GM18520 (cell line): ENCODE data around the gene TPSD1.
"Not testable (repeated sequence)": the region's sequence is repeated elsewhere in the genome, so short reads cannot be mapped to it uniquely, and the experiment has no call there.

Experiments used
- ATAC-seq: cut with Tn5 transposase; IDR thresholded peaks from one replicate; pipeline ENCODE4 v1.9.1; 2021; ENCODE audit not compliant: unreplicated experiment

Gene TPSD1

GRCh38 chr16:1240436-1240835, 15.4 kb upstream of the TPSD1 start, which contains the start of gene TPSAB1:
Gene TPSAB1 (plus strand): TSS chr16:1240705. CDS start chr16:1240939, 234 bp downstream.
- ATAC-seq, result not testable (repeated sequence)

DNA sequence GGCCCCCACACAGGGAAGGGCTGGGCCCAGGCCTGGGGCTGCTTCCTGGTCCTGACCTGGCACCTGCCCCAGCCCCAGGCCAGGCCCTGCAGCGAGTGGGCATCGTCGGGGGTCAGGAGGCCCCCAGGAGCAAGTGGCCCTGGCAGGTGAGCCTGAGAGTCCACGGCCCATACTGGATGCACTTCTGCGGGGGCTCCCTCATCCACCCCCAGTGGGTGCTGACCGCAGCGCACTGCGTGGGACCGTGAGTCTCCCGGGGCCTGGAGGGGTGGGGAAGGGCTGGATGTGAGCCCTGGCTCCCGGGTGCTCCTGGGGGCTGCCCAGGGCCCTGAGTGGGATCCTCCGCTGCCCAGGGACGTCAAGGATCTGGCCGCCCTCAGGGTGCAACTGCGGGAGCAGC, 14.8 kb upstream of the TPSD1 start:
- not testable (repeated sequence) for ATAC-seq

DNA sequence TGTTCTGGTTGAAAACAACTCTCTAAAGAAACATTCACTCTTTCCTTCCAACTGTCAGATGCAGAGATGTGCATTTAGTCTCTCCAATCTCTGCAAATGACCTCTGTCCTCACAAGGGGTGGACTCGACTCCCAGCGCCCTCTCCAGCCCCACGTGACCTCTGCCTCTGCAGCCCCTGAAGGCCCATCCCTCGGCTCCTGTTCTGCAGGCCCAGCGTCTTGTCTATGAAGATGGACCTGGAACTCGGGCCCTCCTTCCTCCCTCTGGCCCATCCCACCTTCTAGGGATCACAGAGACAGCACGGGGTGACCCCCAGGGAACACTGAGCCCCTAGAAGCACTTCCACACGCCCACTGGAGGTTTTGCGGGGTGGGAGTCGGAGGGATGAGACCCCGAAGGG, 12.5 kb upstream of the TPSD1 start:
- ATAC-seq, result not testable (repeated sequence)

GRCh38 chr16:1243907-1244850, 11.7 kb upstream of the TPSD1 start:
- ATAC-seq, result not testable (repeated sequence)

- no peak for ATAC-seq
Measured at GRCh38 chr16:1244881-1245280, 11.0 kb upstream of the TPSD1 start.

DNA sequence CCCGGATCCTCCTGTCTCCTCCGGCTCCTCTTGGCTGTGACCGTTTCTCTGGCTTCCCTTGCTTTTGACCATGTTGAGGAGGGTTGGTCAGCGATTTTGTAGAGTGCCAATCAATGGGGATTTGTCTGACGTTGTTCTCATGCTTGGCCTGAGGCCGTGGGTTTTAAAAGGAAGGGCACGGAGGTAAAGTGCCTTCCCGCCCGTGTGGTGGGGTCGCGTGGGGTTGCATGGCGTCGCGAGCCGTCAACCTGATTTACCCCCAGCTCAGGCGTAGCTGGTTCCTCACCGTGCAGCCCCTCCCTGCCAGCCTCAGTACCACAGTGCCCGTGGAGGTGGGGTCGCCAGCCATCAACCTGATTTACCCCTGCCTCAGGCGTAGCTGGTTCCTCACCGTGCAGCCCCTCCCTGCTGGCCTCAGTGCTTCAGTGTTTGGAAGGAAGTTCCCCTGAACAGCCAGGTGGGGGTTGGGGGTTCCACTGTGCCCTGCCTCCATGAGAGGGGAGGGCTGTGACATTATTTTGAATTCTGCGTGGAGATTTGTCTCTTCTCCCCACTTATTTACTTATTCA, 10.3 kb upstream of the TPSD1 start:
- ATAC-seq, result no peak

- ATAC-seq, result not testable (repeated sequence)
Measured at GRCh38 chr16:1247903-1248537, 7.8 kb upstream of the TPSD1 start.

- ATAC-seq, result not testable (repeated sequence)
Measured at GRCh38 chr16:1249031-1249755, 6.7 kb upstream of the TPSD1 start.

- not testable (repeated sequence) for ATAC-seq
Measured at GRCh38 chr16:1253701-1254364, 2.0 kb upstream of the TPSD1 start.

DNA sequence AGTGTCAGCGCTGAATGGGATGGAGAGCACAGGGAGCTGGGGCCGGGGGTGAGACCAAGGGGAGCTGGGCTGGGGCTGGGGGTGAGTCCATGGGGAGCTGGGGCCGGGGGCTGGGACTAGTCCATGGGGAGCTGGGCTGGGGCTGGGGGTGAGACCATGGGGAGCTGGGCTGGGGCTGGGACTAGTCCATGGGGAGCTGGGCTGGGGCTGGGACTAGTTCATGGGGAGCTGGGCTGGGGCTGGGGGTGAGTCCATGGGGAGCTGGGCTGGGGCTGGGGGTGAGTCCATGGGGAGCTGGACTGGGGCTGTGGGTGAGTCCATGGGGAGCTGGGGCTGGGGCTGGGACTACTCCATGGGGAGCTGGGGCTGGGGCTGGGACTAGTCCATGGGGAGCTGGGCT, 1.0 kb upstream of the TPSD1 start:
- not testable (repeated sequence) for ATAC-seq

DNA sequence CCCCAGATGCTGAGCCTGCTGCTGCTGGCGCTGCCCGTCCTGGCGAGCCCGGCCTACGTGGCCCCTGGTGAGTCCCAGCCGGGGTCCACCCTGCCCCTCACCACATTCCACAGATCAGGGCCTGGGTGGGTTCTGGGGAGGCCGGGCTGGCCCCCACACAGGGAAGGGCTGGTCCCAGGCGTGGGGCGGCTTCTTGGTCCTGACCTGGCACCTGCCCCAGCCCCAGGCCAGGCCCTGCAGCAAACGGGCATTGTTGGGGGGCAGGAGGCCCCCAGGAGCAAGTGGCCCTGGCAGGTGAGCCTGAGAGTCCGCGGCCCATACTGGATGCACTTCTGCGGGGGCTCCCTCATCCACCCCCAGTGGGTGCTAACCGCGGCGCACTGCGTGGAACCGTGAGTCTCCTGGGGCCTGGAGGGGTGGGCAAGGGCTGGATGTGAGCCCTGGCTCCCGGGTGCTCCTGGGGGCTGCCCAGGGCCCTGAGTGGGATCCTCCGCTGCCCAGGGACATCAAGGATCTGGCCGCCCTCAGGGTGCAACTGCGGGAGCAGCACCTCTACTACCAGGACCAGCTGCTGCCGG, 516 bp downstream of the TPSD1 start:
- not testable (repeated sequence) for ATAC-seq

- ATAC-seq, result no peak
Measured at GRCh38 chr16:1256874-1257322, 1.0 kb downstream of the TPSD1 start.

DNA sequence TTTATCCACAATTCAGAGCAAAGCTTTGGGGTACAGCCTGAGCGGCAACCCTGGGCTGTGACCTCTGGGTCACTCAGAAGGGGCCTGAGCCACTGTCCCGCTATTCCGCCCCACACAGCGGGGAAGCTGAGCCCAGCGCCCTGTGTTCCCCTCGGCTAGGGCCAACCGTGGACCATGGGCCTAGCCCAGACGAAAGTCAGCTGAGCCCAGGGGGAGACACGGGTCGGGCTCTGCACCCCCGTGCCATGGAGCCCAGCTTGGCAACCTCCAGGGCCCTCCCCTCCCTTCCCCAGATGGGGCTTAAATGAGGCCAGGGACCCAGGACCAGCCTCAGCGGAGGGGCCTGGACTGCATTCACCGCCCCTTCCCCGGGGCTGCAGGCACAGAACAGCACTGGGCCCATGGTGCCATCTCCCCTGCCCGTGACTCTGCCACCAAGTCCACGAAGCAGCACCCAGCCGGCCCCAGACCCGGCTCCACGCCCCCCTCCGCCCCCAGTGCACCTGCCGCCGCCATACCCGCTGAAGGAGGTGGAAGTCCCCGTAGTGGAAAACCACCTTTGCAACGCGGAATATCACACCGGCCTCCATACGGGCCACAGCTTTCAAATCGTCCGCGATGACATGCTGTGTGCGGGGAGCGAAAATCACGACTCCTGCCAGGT, 1.8 kb downstream of the TPSD1 start:
- ATAC-seq, result no peak

GRCh38 chr16:1258225-1258600, 2.3 kb downstream of the TPSD1 start:
- ATAC-seq, result no peak

GRCh38 chr16:1258906-1259759, 3.3 kb downstream of the TPSD1 start:
- ATAC-seq, result no peak

GRCh38 chr16:1259760-1260068, 3.8 kb downstream of the TPSD1 start:
- ATAC-seq, result no peak

GRCh38 chr16:1260101-1260680, 4.3 kb downstream of the TPSD1 start:
- no peak for ATAC-seq

DNA sequence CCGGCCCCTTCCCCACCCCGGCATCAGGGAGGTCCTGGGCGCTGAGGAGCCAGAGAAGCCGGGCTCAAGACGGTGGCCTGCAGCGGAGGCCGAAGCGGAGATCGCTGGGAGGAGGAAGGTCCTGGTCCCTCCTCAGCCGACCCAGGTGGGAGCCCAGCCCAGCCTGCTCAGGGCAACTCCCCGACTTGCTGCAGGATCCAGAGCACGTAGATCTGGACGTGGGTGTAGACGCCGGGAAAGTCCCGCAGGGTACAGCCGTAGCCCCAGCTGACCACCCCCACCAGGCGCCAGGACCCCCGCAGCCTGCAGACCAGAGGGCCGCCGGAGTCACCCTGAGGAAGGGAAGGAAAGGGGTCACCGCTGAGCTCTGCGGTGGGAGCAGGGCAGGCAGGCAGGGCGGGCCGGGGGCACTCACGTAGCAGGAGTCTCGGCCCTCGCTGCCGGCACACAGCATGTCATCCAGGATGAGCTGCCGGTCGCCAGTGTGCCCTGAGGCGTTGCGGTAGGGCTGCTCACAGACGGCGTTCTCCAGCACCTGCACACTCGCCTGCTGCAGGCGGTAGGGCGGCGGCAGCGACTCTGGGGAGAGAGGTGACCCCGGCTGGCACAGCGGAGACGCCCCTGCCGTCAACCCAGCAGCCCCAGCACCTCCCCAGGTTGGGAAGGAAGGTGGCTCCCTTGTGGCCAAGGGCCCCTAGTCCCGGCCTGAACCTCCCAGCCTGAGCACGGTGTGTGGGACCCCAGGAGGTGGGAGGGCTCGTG, 5.4 kb downstream of the TPSD1 start:
- ATAC-seq, result no peak
